Choroid plexus epithelial cell (primary cell): Measurements from ENCODE around the gene PEAK3.

Experiments used
- DNase-seq: peaks from one replicate; pipeline ENCODE4 v3.0.0-alpha.2; 2010; ENCODE audit warnings: low read depth
- H3K4me3 ChIP-seq: 2 replicates; pipeline ENCODE4 v1.5.1; 2011; ENCODE audit warnings: low read depth, mild to moderate bottlenecking, control low read depth, low read length, moderate library complexity
- CTCF ChIP-seq: conservative IDR thresholded peaks from 2 replicates; pipeline ENCODE4 v1.5.1; 2011; ENCODE audit warnings: low read depth, mild to moderate bottlenecking, control low read depth, inconsistent platforms, low read length, moderate library complexity

PEAK3 gene

GRCh38 chr19:2255982-2256685, 25.8 kb downstream of the PEAK3 start, which contains the start of gene JSRP1:
Gene JSRP1 (minus strand): TSS chr19:2256417. CDS start chr19:2255314, 1,103 bp downstream.
- H3K4me3 ChIP-seq: no peak within 1 kb of the TSS
- no peak for DNase-seq
- no peak for TF ChIP-seq CTCF

- H3K4me3 ChIP-seq: no peak overlapping the region
- no peak for DNase-seq
- no peak for TF ChIP-seq CTCF
Observed at GRCh38 chr19:2255112-2255845, 26.7 kb downstream of the PEAK3 start.

DNA sequence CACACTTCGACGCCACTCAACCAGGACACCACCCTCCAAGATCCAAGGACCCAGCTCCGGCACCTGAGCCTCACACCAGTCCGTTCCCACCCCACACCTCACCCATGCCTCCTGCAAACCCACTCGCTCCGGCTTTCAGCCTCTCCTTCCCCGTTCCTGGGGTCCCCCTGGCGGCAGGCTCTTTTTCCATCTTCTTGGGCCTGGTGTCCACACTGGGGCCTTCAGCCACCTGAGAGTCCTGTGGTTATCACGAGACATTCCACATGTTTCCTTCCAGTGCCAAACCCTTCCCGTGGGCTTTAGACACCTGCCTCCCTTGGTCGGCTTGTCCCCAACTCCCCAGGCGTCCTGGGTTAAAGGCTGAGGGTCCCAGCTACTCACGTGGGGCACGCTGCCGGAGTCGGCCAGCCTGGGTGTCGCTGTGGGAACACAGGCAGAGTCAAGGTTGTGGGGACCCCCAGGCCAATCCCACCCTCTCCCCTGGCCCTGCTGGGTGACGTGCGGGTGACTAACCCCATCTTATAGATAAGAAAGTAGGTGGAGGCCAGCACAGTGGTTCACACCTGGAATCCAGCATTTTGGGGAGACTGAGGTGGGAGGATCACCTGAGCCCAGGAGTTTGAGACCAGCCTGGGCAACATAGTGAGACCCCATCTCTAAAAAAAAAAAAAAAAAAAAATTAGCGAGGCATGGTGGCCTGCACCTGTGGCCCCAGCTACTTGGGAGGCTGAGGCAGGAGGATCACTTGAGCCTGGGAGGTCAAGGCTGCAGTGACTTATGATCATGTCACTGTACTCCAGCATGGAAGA, 27.7 kb downstream of the PEAK3 start:
- no peak overlapping the region for H3K4me3 ChIP-seq
- TF ChIP-seq CTCF: peak; percentile 79
- peak; percentile 67 for DNase-seq

- no peak for DNase-seq
- H3K4me3 ChIP-seq: no peak overlapping the region
- peak; percentile 23 for TF ChIP-seq CTCF
Observed at GRCh38 chr19:2253106-2254063, 28.6 kb downstream of the PEAK3 start.

GRCh38 chr19:2252797-2253105, 29.2 kb downstream of the PEAK3 start:
- no peak for DNase-seq
- H3K4me3 ChIP-seq: no peak overlapping the region
- TF ChIP-seq CTCF: no peak

DNA sequence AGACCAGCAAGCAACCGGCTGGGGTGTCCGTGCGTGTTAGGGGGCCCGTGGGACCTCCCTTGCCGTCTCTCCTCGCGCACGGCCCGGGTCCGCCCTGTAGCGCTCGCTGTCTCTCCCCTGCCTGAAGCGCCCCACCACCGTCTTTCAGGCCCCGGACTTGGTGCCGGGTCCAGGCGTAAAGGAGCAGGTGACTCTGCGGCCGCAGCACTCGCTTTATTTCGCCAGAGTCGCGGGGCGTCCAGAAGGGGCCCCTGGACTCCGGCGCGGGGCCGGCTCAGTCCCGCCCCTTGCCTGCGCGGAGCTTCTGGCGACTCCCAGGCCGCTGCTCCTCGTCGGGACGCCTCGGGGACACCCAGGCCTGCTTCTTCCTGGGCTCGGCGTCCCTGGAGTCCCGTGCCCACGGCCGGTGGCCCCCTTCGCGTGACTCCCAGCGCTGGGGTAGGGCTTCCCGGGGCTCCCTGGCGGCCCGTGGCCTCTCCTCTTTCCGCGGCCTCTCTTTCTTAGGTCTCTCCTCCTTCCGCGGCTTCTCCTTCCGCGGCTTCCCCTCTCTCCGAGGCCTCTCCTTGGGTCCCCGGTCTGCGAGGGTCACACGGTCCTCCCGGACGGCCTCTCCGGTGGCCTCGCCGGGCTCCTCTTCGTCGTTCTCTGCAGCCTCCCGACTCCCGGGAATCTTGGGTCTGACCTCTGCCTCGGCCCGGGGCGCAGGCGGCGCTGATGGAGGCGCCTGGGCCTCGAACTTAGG, 29.7 kb downstream of the PEAK3 start:
- no peak for DNase-seq
- no peak for TF ChIP-seq CTCF
- H3K4me3 ChIP-seq: no peak overlapping the region
